GM19395 (cell line): Measurements from ENCODE around the gene KCNJ8.
"Not testable (repeated sequence)": the region's sequence is repeated elsewhere in the genome, so short reads cannot be mapped to it uniquely, and the experiment has no call there.

Source experiments
- ATAC-seq: cut with Tn5 transposase; IDR thresholded peaks from one replicate; pipeline ENCODE4 v1.9.1; 2021; ENCODE audit warnings: mild to moderate bottlenecking, moderate library complexity; ENCODE audit not compliant: unreplicated experiment

Gene KCNJ8

GRCh38 chr12:21774358-21775132 is at the start of gene KCNJ8:
Gene KCNJ8, minus strand, starts transcription at chr12:21774706. Its CDS starts 1,090 bp downstream, at chr12:21773616.
- ATAC-seq: no peak

- ATAC-seq: no peak
Measured at GRCh38 chr12:21823581-21823980, 49.1 kb upstream of the KCNJ8 start.

GRCh38 chr12:21819678-21820077 is 45.2 kb upstream of the KCNJ8 start:
- ATAC-seq: no peak

GRCh38 chr12:21819236-21819635 is 44.7 kb upstream of the KCNJ8 start:
- ATAC-seq: no peak

- ATAC-seq: no peak
Measured at GRCh38 chr12:21818627-21819026, 44.1 kb upstream of the KCNJ8 start.

- no peak for ATAC-seq
Measured at GRCh38 chr12:21815306-21816062, 41.0 kb upstream of the KCNJ8 start.

- no peak for ATAC-seq
Measured at GRCh38 chr12:21814814-21815213, 40.3 kb upstream of the KCNJ8 start.

- ATAC-seq: no peak
Measured at GRCh38 chr12:21814327-21814726, 39.8 kb upstream of the KCNJ8 start.

GRCh38 chr12:21813751-21814150 is 39.2 kb upstream of the KCNJ8 start:
- no peak for ATAC-seq

- ATAC-seq: no peak
Measured at GRCh38 chr12:21813125-21813524, 38.6 kb upstream of the KCNJ8 start.

GRCh38 chr12:21812340-21812739 is 37.8 kb upstream of the KCNJ8 start:
- not testable (repeated sequence) for ATAC-seq

- ATAC-seq: no peak
Measured at GRCh38 chr12:21809100-21809499, 34.6 kb upstream of the KCNJ8 start.

GRCh38 chr12:21806255-21806654 is 31.7 kb upstream of the KCNJ8 start:
- ATAC-seq: no peak

- ATAC-seq: no peak
Measured at GRCh38 chr12:21801522-21802288, 27.2 kb upstream of the KCNJ8 start.

- ATAC-seq: no peak
Measured at GRCh38 chr12:21800011-21800410, 25.5 kb upstream of the KCNJ8 start.

GRCh38 chr12:21797539-21797938 is 23.0 kb upstream of the KCNJ8 start:
- no peak for ATAC-seq

GRCh38 chr12:21795648-21796328 is 21.3 kb upstream of the KCNJ8 start:
- ATAC-seq: no peak

- not testable (repeated sequence) for ATAC-seq
Measured at GRCh38 chr12:21794807-21795595, 20.5 kb upstream of the KCNJ8 start.

GRCh38 chr12:21789687-21790086 is 15.2 kb upstream of the KCNJ8 start:
- ATAC-seq: not testable (repeated sequence)
